SU-DHL-6 (cell line): Measurements from ENCODE around the gene TMCC1.

Source experiments
- H2AFZ ChIP-seq: fragments of 200-600 bp; sonication (generic); 2 replicates; pipeline ENCODE4 v1.6.1; 2014; ENCODE audit warnings: low read depth, mild to moderate bottlenecking, moderate library complexity, mixed read lengths, antibody characterized with exemption, low read length; ENCODE audit not compliant: severe bottlenecking
- H3F3A ChIP-seq: fragments of 200-600 bp; shearing (Covaris generic); 2 replicates; pipeline ENCODE4 v1.6.0; 2016; ENCODE audit warnings: antibody characterized with exemption, mild to moderate bottlenecking; ENCODE audit not compliant: insufficient read depth
- H3K27ac ChIP-seq: fragments of 200-600 bp; sonication (generic); 2 replicates; pipeline ENCODE4 v1.5.1; 2016; ENCODE audit warnings: low read depth, mild to moderate bottlenecking, low read length, moderate library complexity, mixed read lengths
- H3K27me3 ChIP-seq: fragments of 200-600 bp; sonication (generic), shearing (Covaris generic); 2 replicates; pipeline ENCODE4 v1.6.0; 2014; ENCODE audit warnings: mild to moderate bottlenecking, low read length
- H3K36me3 ChIP-seq: fragments of 200-600 bp; sonication (generic); 2 replicates; pipeline ENCODE4 v1.6.1; 2014; ENCODE audit warnings: mild to moderate bottlenecking, low read length, mixed read lengths
- H3K4me2 ChIP-seq: fragments of 300-600, 200-600 bp; shearing (Covaris generic), sonication (generic); 2 replicates; pipeline ENCODE4 v1.6.0; 2014; ENCODE audit warnings: low read length, low read depth, mild to moderate bottlenecking; ENCODE audit not compliant: poor library complexity, severe bottlenecking
- H3K4me3 ChIP-seq: fragments of 200-600 bp; sonication (generic); 2 replicates; pipeline ENCODE4 v1.5.1; 2014; ENCODE audit warnings: antibody characterized with exemption, low read length, mild to moderate bottlenecking, mixed read lengths; ENCODE audit not compliant: insufficient read depth, poor library complexity, severe bottlenecking
- H3K79me2 ChIP-seq: fragments of 200-600 bp; sonication (generic); 2 replicates; pipeline ENCODE4 v1.6.1; 2014; ENCODE audit warnings: mild to moderate bottlenecking, low read length, moderate library complexity; ENCODE audit not compliant: insufficient read depth
- H3K9ac ChIP-seq: fragments of 200-600 bp; sonication (generic); 2 replicates; pipeline ENCODE4 v1.7.0; 2014; ENCODE audit warnings: mild to moderate bottlenecking, low read length
- H3K9me2 ChIP-seq: fragments of 200-600 bp; sonication (generic); replicated peaks from 2 replicates; pipeline ENCODE4 v1.6.1; 2014; ENCODE audit warnings: low read length; ENCODE audit not compliant: insufficient read depth
- H3K9me3 ChIP-seq: fragments of 200-600 bp; sonication (generic); 2 replicates; pipeline ENCODE4 v1.6.1; 2014; ENCODE audit warnings: low read length, mixed read lengths; ENCODE audit not compliant: insufficient read depth
- H4K20me1 ChIP-seq: fragments of 200-600 bp; sonication (generic); 2 replicates; pipeline ENCODE4 v1.6.1; 2014; ENCODE audit warnings: low read depth, mild to moderate bottlenecking, antibody characterized with exemption, low read length, moderate library complexity, mixed read lengths
- CTCF ChIP-seq: fragments of 200-600 bp; sonication (generic); IDR thresholded peaks from one replicate; pipeline ENCODE4 v1.5.1; 2017; ENCODE audit warnings: antibody characterized with exemption, mild to moderate bottlenecking, low read length, moderate library complexity; ENCODE audit not compliant: insufficient read depth, poor library complexity, severe bottlenecking
- EZH2phosphoT487 ChIP-seq: fragments of 200-600 bp; sonication (generic), shearing (Covaris generic); conservative IDR thresholded peaks from 2 replicates; pipeline ENCODE4 v1.6.1; 2018; ENCODE audit warnings: mild to moderate bottlenecking, antibody characterized with exemption, low read length, moderate library complexity, mixed read lengths

The TMCC1 gene

GRCh38 chr3:129738172-129738571, 155.3 kb downstream of the TMCC1 start:
- no peak overlapping the region for H3K9ac ChIP-seq
- no peaks in the 10 kb centered on the region for H3K9me2 ChIP-seq
- H3K4me2 ChIP-seq = no peak overlapping the region
- H3K79me2 ChIP-seq = no peaks in the 10 kb centered on the region
- H4K20me1 ChIP-seq = no peaks in the 10 kb centered on the region
- H3K9me3 ChIP-seq = no peaks in the 10 kb centered on the region
- no peaks in the 10 kb centered on the region for H3K27me3 ChIP-seq
- H3F3A ChIP-seq = no peaks in the 10 kb centered on the region
- no peaks in the 10 kb centered on the region for H3K36me3 ChIP-seq
- H3K4me3 ChIP-seq = no peak overlapping the region
- H3K27ac ChIP-seq = no peak overlapping the region
- TF ChIP-seq EZH2phosphoT487 (no peak), CTCF (no peak)
- no peak overlapping the region for H2AFZ ChIP-seq

GRCh38 chr3:129736070-129736469, 157.4 kb downstream of the TMCC1 start:
- Histone ChIP-seq H3K27me3 (no peaks in the 10 kb centered on the region), H3K79me2 (no peaks in the 10 kb centered on the region), H4K20me1 (no peaks in the 10 kb centered on the region), H3K9me3 (no peaks in the 10 kb centered on the region), H2AFZ (no peak overlapping the region), H3K4me3 (no peak overlapping the region), H3K9ac (no peak overlapping the region), H3K36me3 (no peaks in the 10 kb centered on the region), H3K27ac (no peak overlapping the region), H3K4me2 (no peak overlapping the region), H3F3A (no peaks in the 10 kb centered on the region), H3K9me2 (no peaks in the 10 kb centered on the region)
- no peak for TF ChIP-seq CTCF
- no peak for TF ChIP-seq EZH2phosphoT487

- Histone ChIP-seq H3K27me3 (no peaks in the 10 kb centered on the region), H3F3A (no peaks in the 10 kb centered on the region), H3K9me2 (no peaks in the 10 kb centered on the region), H3K36me3 (no peaks in the 10 kb centered on the region), H3K9me3 (no peaks in the 10 kb centered on the region), H3K4me3 (no peak overlapping the region), H3K79me2 (no peaks in the 10 kb centered on the region), H3K4me2 (no peak overlapping the region), H3K9ac (no peak overlapping the region), H4K20me1 (no peaks in the 10 kb centered on the region), H2AFZ (no peak overlapping the region), H3K27ac (no peak overlapping the region)
- TF ChIP-seq EZH2phosphoT487 (no peak), CTCF (no peak)
Observed at GRCh38 chr3:129735638-129736037, 157.9 kb downstream of the TMCC1 start.
